ENCODE results near the gene CSRP2.

Gene CSRP2

GRCh38 chr12:76863005-76863670 lies 15.7 kb downstream of the CSRP2 start:
- H3K4me1 ChIP-seq: no peaks in the 10 kb centered on the region
- TF ChIP-seq CTCF (IDR thresholded peaks at IDR 0.05; ENCODE audit: low read depth, low read length): no peak
- H3K4me3 ChIP-seq (ENCODE audit: low read depth, low read length): no peak overlapping the region
- DNase-seq: no peak
- no peaks in the 10 kb centered on the region for H3K9me3 ChIP-seq
- H3K36me3 ChIP-seq: no peaks in the 10 kb centered on the region; the same call in 1 of the 2 replicates
- no peaks in the 10 kb centered on the region for H3K27me3 ChIP-seq

- DNase-seq: no peak
- Histone ChIP-seq H3K36me3 (no peaks in the 10 kb centered on the region; the same call in none of the 2 replicates), H3K4me1 (no peaks in the 10 kb centered on the region), H3K9me3 (no peaks in the 10 kb centered on the region), H3K4me3 (ENCODE audit: low read depth, low read length) (no peak overlapping the region), H3K27me3 (no peaks in the 10 kb centered on the region)
- TF ChIP-seq CTCF (IDR thresholded peaks at IDR 0.05; ENCODE audit: low read depth, low read length): no peak
These were observed 18.6 kb downstream of the CSRP2 start for GRCh38 chr12:76860256-76860655.

GRCh38 chr12:76859611-76860010 lies 19.2 kb downstream of the CSRP2 start:
- no peaks in the 10 kb centered on the region for H3K4me1 ChIP-seq
- H3K9me3 ChIP-seq: no peaks in the 10 kb centered on the region
- no peaks in the 10 kb centered on the region for H3K27me3 ChIP-seq
- no peak overlapping the region for H3K4me3 ChIP-seq (ENCODE audit: low read depth, low read length)
- H3K36me3 ChIP-seq: no peaks in the 10 kb centered on the region; the same call in none of the 2 replicates
- DNase-seq: no peak
- TF ChIP-seq CTCF (IDR thresholded peaks at IDR 0.05; ENCODE audit: low read depth, low read length): no peak

GRCh38 chr12:76856018-76856644 lies 22.7 kb downstream of the CSRP2 start:
- H3K4me3 ChIP-seq (ENCODE audit: low read depth, low read length): no peak overlapping the region
- no peaks in the 10 kb centered on the region; the same call in none of the 2 replicates for H3K36me3 ChIP-seq
- no peak for DNase-seq
- H3K27me3 ChIP-seq: no peaks in the 10 kb centered on the region
- TF ChIP-seq CTCF (IDR thresholded peaks at IDR 0.05; ENCODE audit: low read depth, low read length): no peak
- H3K4me1 ChIP-seq: no peaks in the 10 kb centered on the region
- H3K9me3 ChIP-seq: no peaks in the 10 kb centered on the region

- H3K9me3 ChIP-seq: no peaks in the 10 kb centered on the region
- no peaks in the 10 kb centered on the region; the same call in none of the 2 replicates for H3K36me3 ChIP-seq
These were observed 23.5 kb downstream of the CSRP2 start for GRCh38 chr12:76855271-76855670.

More at GRCh38 chr12:76855271-76855670, 23.5 kb downstream of the CSRP2 start:
- no peak for TF ChIP-seq CTCF (IDR thresholded peaks at IDR 0.05; ENCODE audit: low read depth, low read length)
- no peak for DNase-seq
- no peak overlapping the region for H3K4me3 ChIP-seq (ENCODE audit: low read depth, low read length)
- H3K4me1 ChIP-seq: no peaks in the 10 kb centered on the region
- no peaks in the 10 kb centered on the region for H3K27me3 ChIP-seq
